Measurements from ENCODE around the gene JAG2.

DNA sequence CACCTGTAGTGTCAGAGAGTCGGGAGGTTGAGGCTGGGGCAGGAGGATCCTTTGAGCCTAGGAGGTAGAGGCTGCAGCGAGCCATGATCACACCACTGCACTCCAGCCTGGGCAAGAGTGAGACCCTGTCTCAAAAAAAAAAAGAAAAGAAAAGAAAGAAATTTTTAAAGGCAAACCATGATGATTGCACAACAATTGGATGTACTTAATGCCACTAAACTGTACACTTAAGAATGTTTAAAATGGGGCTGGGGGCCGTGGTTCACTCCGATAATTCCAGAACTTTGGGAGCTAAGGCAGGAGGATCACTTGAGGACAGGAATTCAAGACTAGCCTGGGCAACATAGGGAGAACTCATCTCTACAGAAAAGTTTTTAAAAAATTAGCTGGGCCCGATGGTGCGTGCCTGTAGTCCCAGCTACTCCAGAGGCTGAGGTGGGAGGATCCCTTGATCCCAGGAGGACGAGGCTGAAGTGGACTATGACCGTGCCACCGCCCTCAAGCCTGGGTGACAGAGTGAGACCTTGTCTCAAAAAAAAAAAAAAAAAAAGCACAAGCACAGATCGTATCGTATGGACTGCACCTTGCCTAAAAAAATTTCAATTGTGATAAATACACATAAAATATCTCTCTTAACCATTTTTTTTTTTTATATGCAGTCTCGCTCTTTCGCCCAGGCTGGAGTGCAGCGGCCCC lies 32.7 kb downstream of the JAG2 start:
- TF ChIP-seq CTCF (IDR thresholded peaks at IDR 0.05), result no peak
- TF ChIP-seq POLR2A (IDR thresholded peaks at IDR 0.05), result no peak
